SHP77 treated with DMSO at 0.1 percent for 48 hours (cell line): ENCODE results near the gene SNAP47.
"Not testable (repeated sequence)": the region's sequence is repeated elsewhere in the genome, so short reads cannot be mapped to it uniquely, and the experiment has no call there.

Experiments used
- DNase-seq: peaks from one replicate; lab custom pipeline; 2025; lab: John Stamatoyannopoulos, UW

Gene SNAP47

GRCh38 chr1:227734856-227735538 is at the start of gene SNAP47, which contains the start of gene JMJD4:
SNAP47 (plus strand) TSS chr1:227735435; CDS start chr1:227747737, 12,302 bp downstream.
JMJD4 (minus strand) TSS chr1:227735302; CDS start chr1:227735273, 29 bp downstream.
- peak; percentile 72 for DNase-seq

GRCh38 chr1:227685807-227686206 is 49.4 kb upstream of the SNAP47 start:
- no peak for DNase-seq

- DNase-seq = no peak
These were observed 37.8 kb upstream of the SNAP47 start for GRCh38 chr1:227697321-227697864.

- DNase-seq = not testable (repeated sequence)
These were observed 33.6 kb upstream of the SNAP47 start for GRCh38 chr1:227701631-227702030.

GRCh38 chr1:227707846-227708245 is 27.4 kb upstream of the SNAP47 start:
- no peak for DNase-seq

- no peak for DNase-seq
These were observed 25.8 kb upstream of the SNAP47 start for GRCh38 chr1:227709451-227709850.

GRCh38 chr1:227710474-227710873 is 24.8 kb upstream of the SNAP47 start:
- not testable (repeated sequence) for DNase-seq

- no peak for DNase-seq
These were observed 22.6 kb upstream of the SNAP47 start for GRCh38 chr1:227712648-227713047.

- no peak for DNase-seq
These were observed 16.3 kb upstream of the SNAP47 start for GRCh38 chr1:227718932-227719331.

GRCh38 chr1:227723474-227723873 is 11.8 kb upstream of the SNAP47 start:
- DNase-seq = no peak

- DNase-seq = no peak
These were observed 10.2 kb upstream of the SNAP47 start for GRCh38 chr1:227725046-227725445.

- no peak for DNase-seq
These were observed 8.9 kb upstream of the SNAP47 start for GRCh38 chr1:227726318-227726717.

GRCh38 chr1:227726924-227727599 is 8.2 kb upstream of the SNAP47 start:
- DNase-seq = no peak

GRCh38 chr1:227728059-227728891 is 7.0 kb upstream of the SNAP47 start:
- DNase-seq = peak; percentile 51

GRCh38 chr1:227728892-227729143 is 6.4 kb upstream of the SNAP47 start:
- no peak for DNase-seq

GRCh38 chr1:227729144-227729880 is 5.9 kb upstream of the SNAP47 start:
- DNase-seq = no peak

GRCh38 chr1:227729881-227730629 is 5.2 kb upstream of the SNAP47 start:
- DNase-seq = peak; percentile 48

- no peak for DNase-seq
These were observed 4.5 kb upstream of the SNAP47 start for GRCh38 chr1:227730630-227731151.

GRCh38 chr1:227731241-227731677 is 4.0 kb upstream of the SNAP47 start:
- no peak for DNase-seq

GRCh38 chr1:227731696-227732585 is 3.3 kb upstream of the SNAP47 start:
- no peak for DNase-seq
